GM12878 (cell line): ENCODE measurements around the gene FAM200B. TPM values are rescaled to one million over a fixed set of nuclear protein-coding genes. Genes with fewer than 3 reads are reported as not detected.

Experiments
- CBX5 ChIP-seq: sonication (generic); IDR thresholded peaks from 2 replicates; pipeline ENCODE4 v1.6.1; 2016; ENCODE audit warnings: low read depth, moderate library complexity, mild to moderate bottlenecking, inconsistent platforms
- CREM ChIP-seq: IDR thresholded peaks from 2 replicates; pipeline ENCODE4 v1.6.1; 2014; ENCODE audit warnings: antibody characterized with exemption, low read depth
- IKZF1 ChIP-seq: fragments of 450-650 bp; conservative IDR thresholded peaks from 2 replicates; pipeline ENCODE4 v1.6.1; 2017; ENCODE audit warnings: antibody characterized with exemption, mild to moderate bottlenecking
- MTA2 ChIP-seq: fragments of 450-650 bp; IDR thresholded peaks from 2 replicates; pipeline ENCODE4 v1.6.1; 2016; ENCODE audit warnings: low read depth, mild to moderate bottlenecking, moderate library complexity
- NR2C1 ChIP-seq: fragments of 450-650 bp; IDR thresholded peaks from 2 replicates; pipeline ENCODE4 v1.6.1; 2017; ENCODE audit warnings: antibody characterized with exemption, mild to moderate bottlenecking, moderate library complexity
- PML ChIP-seq: IDR thresholded peaks from 2 replicates; pipeline ENCODE4 v1.6.1; 2012; ENCODE audit warnings: low read length, inconsistent platforms
- POU2F2 ChIP-seq: IDR thresholded peaks from 3 replicates; pipeline ENCODE4 v1.6.1; 2011; ENCODE audit warnings: low read depth, mild to moderate bottlenecking, low read length, borderline replicate concordance
- RB1 ChIP-seq: fragments of 450-650 bp; formaldehyde crosslinking; IDR thresholded peaks from 2 replicates; pipeline ENCODE4 v1.6.1; 2017; ENCODE audit warnings: mild to moderate bottlenecking, borderline replicate concordance
- RUNX3 ChIP-seq: IDR thresholded peaks from 2 replicates; pipeline ENCODE4 v1.6.1; 2012; ENCODE audit warnings: low read length, inconsistent platforms
- SMARCA5 ChIP-seq: fragments of 450-650 bp; IDR thresholded peaks from 2 replicates; pipeline ENCODE4 v1.6.1; 2017; ENCODE audit warnings: mild to moderate bottlenecking
- TCF12 ChIP-seq: IDR thresholded peaks from 2 replicates; pipeline ENCODE4 v1.6.1; 2011; ENCODE audit warnings: low read depth, mild to moderate bottlenecking, low read length
- TCF3 ChIP-seq: IDR thresholded peaks from 2 replicates; pipeline ENCODE4 v1.6.1; 2012; ENCODE audit warnings: low read depth, mild to moderate bottlenecking, low read length, borderline replicate concordance; ENCODE audit not compliant: insufficient read depth
- USF1 ChIP-seq: IDR thresholded peaks from 2 replicates; pipeline ENCODE4 v1.6.1; 2011; ENCODE audit warnings: borderline replicate concordance, low read depth, mild to moderate bottlenecking, moderate library complexity, mixed read lengths, low read length; ENCODE audit not compliant: insufficient read depth; ENCODE audit errors: extremely low read length
- ZBTB40 ChIP-seq: fragments of 450-650 bp; IDR thresholded peaks from 2 replicates; pipeline ENCODE4 v1.6.1; 2016; ENCODE audit warnings: mild to moderate bottlenecking, moderate library complexity, borderline replicate concordance
- ZNF592 ChIP-seq: fragments of 450-650 bp; IDR thresholded peaks from 2 replicates; pipeline ENCODE4 v1.6.1; 2017; ENCODE audit warnings: mild to moderate bottlenecking, moderate library complexity
- polyA plus RNA-seq, 11 experiments: library from polyadenylated mRNA; depleted of rRNA in 4 of 11; unstranded in 6 of 11; stranded (reverse) in 5 of 11; fragments of >200 nt; fragmentation: Nextera tagmentation in 4 of 11; fragmentation: Illumina TruSeq in 1 of 11; extraction: Ambion mirVana in 4 of 11; extraction: Trizol in 1 of 11; gene quantifications; 1 replicate in 1 of 11; 2 replicates in 10 of 11; pipeline versions ENCODE4 v1.2.1 to v1.2.3, GENCODE V29; 2011 to 2016; ENCODE audit warnings: inconsistent platforms in 2 of 11, missing spikeins in 2 of 11, low read depth in 1 of 11
- total RNA-seq, 4 experiments: library from RNA; depleted of rRNA in 3 of 4; stranded (reverse); fragments of >200 nt in 3 of 4; fragmentation: Illumina TruSeq in 1 of 4; extraction: Trizol in 1 of 4; gene quantifications; 2 replicates each; pipeline versions ENCODE4 v1.2.1 to v1.2.3, GENCODE V29; 2013 to 2021
- TF ChIP-seq, protein P1 (sequence below): fragments of 450-650 bp; IDR thresholded peaks from 2 replicates; pipeline ENCODE4 v1.6.1; 2018; ENCODE audit warnings: mild to moderate bottlenecking, low read depth, moderate library complexity; ENCODE audit not compliant: partially characterized antibody

FAM200B gene
- total and polyA plus RNA-seq, 10 of the 15 experiments (the other 5 are each of a cell fraction or from before 2014, with no cell fraction given), result 13.8 to 48.5 (median 25.5) TPM

DNA sequence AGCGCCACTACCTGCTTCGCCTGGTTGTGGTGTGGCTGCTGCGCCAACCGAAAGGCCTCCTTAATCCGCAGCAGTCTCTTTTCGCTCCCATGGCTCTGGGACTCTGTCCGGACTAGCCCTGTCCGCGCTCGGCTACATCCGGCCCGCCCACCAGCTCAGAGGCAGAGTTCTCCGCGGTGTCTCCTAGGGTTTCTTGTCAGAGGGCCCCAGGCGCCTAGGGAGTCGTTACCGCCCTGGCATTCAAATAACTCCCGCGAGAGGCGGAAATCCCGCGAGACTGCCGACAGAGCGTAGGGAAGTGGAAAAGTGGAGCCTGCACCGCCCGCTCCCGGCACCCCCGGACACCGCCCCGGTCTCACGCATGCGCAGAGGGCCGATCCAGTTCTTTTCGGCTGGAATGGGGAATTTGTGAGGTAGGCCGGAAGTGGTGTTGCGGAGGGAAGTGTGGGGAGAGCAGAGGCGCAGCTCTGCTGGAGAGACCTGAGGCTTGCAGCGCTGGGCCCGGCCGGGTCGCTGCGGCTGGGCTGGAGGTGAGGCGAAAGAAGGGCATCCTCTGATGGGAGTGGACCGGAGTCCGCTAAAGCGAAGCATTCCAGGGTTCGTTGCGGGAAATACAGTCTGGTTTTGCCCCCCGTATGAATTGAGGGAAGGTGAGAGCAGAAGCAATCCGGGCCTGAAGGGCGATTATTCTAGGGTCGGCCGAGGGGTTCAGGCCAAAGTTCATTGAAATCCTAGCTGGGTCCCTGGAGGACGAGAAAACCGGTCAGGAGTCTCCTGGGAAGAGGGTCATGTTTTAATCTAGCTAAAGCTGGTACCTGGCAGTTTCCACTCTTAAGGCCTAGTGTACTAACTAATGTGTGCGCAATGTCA is at the start of gene FAM200B (continued):
- TF ChIP-seq ZNF592 (no peak), SMARCA5 (no peak), CREM (peak; percentile 47; the same call in 1 of the 2 replicates), TCF3 (0 out of 2 replicates have a peak, but pooled peaks have one; percentile 36), RB1 (0 out of 2 replicates have a peak, but pooled peaks have one; percentile 14), IKZF1 (peak; percentile 98), MTA2 (0 out of 2 replicates have a peak, but pooled peaks have one; percentile 8), PML (peak; percentile 71; the same call in 1 of the 2 replicates), TCF12 (no peak), ZBTB40 (peak; percentile 67; the same call in 1 of the 2 replicates), RUNX3 (peak; percentile 61; the same call in 1 of the 2 replicates), NR2C1 (no peak), USF1 (no peak), CBX5 (peak; percentile 92), POU2F2 (peak; percentile 27; the same call in 1 of the 3 replicates)
- TF ChIP-seq, protein P1, sequence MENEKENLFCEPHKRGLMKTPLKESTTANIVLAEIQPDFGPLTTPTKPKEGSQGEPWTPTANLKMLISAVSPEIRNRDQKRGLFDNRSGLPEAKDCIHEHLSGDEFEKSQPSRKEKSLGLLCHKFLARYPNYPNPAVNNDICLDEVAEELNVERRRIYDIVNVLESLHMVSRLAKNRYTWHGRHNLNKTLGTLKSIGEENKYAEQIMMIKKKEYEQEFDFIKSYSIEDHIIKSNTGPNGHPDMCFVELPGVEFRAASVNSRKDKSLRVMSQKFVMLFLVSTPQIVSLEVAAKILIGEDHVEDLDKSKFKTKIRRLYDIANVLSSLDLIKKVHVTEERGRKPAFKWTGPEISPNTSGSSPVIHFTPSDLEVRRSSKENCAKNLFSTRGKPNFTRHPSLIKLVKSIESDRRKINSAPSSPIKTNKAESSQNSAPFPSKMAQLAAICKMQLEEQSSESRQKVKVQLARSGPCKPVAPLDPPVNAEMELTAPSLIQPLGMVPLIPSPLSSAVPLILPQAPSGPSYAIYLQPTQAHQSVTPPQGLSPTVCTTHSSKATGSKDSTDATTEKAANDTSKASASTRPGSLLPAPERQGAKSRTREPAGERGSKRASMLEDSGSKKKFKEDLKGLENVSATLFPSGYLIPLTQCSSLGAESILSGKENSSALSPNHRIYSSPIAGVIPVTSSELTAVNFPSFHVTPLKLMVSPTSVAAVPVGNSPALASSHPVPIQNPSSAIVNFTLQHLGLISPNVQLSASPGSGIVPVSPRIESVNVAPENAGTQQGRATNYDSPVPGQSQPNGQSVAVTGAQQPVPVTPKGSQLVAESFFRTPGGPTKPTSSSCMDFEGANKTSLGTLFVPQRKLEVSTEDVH, result no peak
